NCI-H345 (cell line): ENCODE data around the gene SSBP2.

Source experiments
- DNase-seq: peaks from one replicate; lab custom pipeline; 2025; lab: John Stamatoyannopoulos, UW

The SSBP2 gene

GRCh38 chr5:81393430-81393782 is 357.5 kb downstream of the SSBP2 start:
- no peak for DNase-seq

- no peak for DNase-seq
Measured at GRCh38 chr5:81389025-81389424, 361.9 kb downstream of the SSBP2 start.

GRCh38 chr5:81388169-81388568 is 362.7 kb downstream of the SSBP2 start:
- DNase-seq, result no peak

GRCh38 chr5:81383867-81384266 is 367.0 kb downstream of the SSBP2 start:
- no peak for DNase-seq

GRCh38 chr5:81371354-81371876 is 379.5 kb downstream of the SSBP2 start:
- no peak for DNase-seq

GRCh38 chr5:81370912-81371311 is 380.0 kb downstream of the SSBP2 start:
- no peak for DNase-seq

GRCh38 chr5:81365541-81365940 is 385.4 kb downstream of the SSBP2 start:
- no peak for DNase-seq

- no peak for DNase-seq
Measured at GRCh38 chr5:81363093-81363871, 387.6 kb downstream of the SSBP2 start.
